ENCODE data around the gene SPN.

GRCh38 chr16:29702269-29702668 is 39.2 kb downstream of the SPN start:
- no peak for TF ChIP-seq ZNF138 (tag by site-specific recombination; IDR thresholded peaks at IDR 0.05; ENCODE audit: borderline replicate concordance)
- TF ChIP-seq ZNF645 (tag by site-specific recombination; IDR thresholded peaks at IDR 0.05) = no peak
- TF ChIP-seq, protein P1, sequence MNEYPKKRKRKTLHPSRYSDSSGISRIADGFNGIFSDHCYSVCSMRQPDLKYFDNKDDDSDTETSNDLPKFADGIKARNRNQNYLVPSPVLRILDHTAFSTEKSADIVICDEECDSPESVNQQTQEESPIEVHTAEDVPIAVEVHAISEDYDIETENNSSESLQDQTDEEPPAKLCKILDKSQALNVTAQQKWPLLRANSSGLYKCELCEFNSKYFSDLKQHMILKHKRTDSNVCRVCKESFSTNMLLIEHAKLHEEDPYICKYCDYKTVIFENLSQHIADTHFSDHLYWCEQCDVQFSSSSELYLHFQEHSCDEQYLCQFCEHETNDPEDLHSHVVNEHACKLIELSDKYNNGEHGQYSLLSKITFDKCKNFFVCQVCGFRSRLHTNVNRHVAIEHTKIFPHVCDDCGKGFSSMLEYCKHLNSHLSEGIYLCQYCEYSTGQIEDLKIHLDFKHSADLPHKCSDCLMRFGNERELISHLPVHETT (tag by site-specific recombination; IDR thresholded peaks at IDR 0.05) = no peak
- TF ChIP-seq YY1 (tag by site-specific recombination; IDR thresholded peaks at IDR 0.05) = no peak
- no peak for TF ChIP-seq CTCF (tag by site-specific recombination; IDR thresholded peaks at IDR 0.05)
- no peak for TF ChIP-seq ZNF24 (tag by site-specific recombination; IDR thresholded peaks at IDR 0.05)
- TF ChIP-seq REST (tag by site-specific recombination; IDR thresholded peaks at IDR 0.05) = no peak
